Breast epithelium (tissue), 3 donors: ENCODE data around the gene TTC7B.

Source experiments
- CTCF ChIP-seq, 3 donors: fragments of 450-650 bp; IDR thresholded peaks; one replicate each; pipeline ENCODE4 v1.5.1; 2016 to 2017; ENCODE audit warnings: antibody characterized with exemption in 3 of 3, mild to moderate bottlenecking in 3 of 3, moderate library complexity in 3 of 3
- POLR2A ChIP-seq: fragments of 450-650 bp; IDR thresholded peaks from one replicate; pipeline ENCODE4 v1.6.1; 2016; ENCODE audit warnings: antibody characterized with exemption, mild to moderate bottlenecking, moderate library complexity
- POLR2AphosphoS5 ChIP-seq, 3 donors: sonication (generic); formaldehyde crosslinking; IDR thresholded peaks; one replicate each; pipeline ENCODE4 v1.6.1; 2017; ENCODE audit warnings: antibody characterized with exemption in 3 of 3

GRCh38 chr14:90629471-90629870 lies 186.8 kb downstream of the TTC7B start:
- TF ChIP-seq CTCF (IDR thresholded peaks at IDR 0.05) (no peak), POLR2A (no peak), POLR2AphosphoS5 (IDR thresholded peaks at IDR 0.05) (no peak)
